NT2/D1 (cell line): Measurements from ENCODE around the gene GDF15.
A peak's percentile ranks its signal among the peaks of the same experiment; 100 is the strongest.

Experiments
- DNase-seq: peaks from one replicate; pipeline ENCODE4 v3.0.0-alpha.2; 2011; ENCODE audit warnings: low read depth, low spot score
- H3K27me3 ChIP-seq: 2 replicates; pipeline ENCODE4 v1.6.0; 2011; ENCODE audit warnings: mild to moderate bottlenecking; ENCODE audit not compliant: insufficient read length, insufficient read depth
- H3K36me3 ChIP-seq: 2 replicates; pipeline ENCODE4 v1.6.1; 2011; ENCODE audit warnings: mild to moderate bottlenecking, low read length, mixed read lengths; ENCODE audit not compliant: insufficient read depth, insufficient read length
- H3K4me1 ChIP-seq: 2 replicates; pipeline ENCODE4 v1.5.1; 2011; ENCODE audit not compliant: insufficient read depth, insufficient read length
- H3K4me3 ChIP-seq: 2 replicates; pipeline ENCODE4 v1.5.1; 2011; ENCODE audit warnings: low read depth; ENCODE audit not compliant: insufficient read length
- H3K9ac ChIP-seq: 2 replicates; pipeline ENCODE4 v1.6.0; 2011; ENCODE audit warnings: low read depth; ENCODE audit not compliant: insufficient read length
- H3K9me3 ChIP-seq: 2 replicates; pipeline ENCODE4 v1.5.1; 2011; ENCODE audit warnings: mild to moderate bottlenecking, low read length; ENCODE audit not compliant: insufficient read depth
- SUZ12 ChIP-seq: IDR thresholded peaks from 2 replicates; pipeline ENCODE4 v1.6.1; 2011; ENCODE audit not compliant: insufficient read length, insufficient read depth; ENCODE audit errors: extremely low read depth
- YY1 ChIP-seq: IDR thresholded peaks from 2 replicates; pipeline ENCODE4 v1.6.1; 2011; ENCODE audit not compliant: insufficient read length, insufficient read depth
- ZNF274 ChIP-seq: IDR thresholded peaks from 2 replicates; pipeline ENCODE4 v1.6.1; 2011; ENCODE audit warnings: mild to moderate bottlenecking, low read depth, low read length

The GDF15 gene

DNA sequence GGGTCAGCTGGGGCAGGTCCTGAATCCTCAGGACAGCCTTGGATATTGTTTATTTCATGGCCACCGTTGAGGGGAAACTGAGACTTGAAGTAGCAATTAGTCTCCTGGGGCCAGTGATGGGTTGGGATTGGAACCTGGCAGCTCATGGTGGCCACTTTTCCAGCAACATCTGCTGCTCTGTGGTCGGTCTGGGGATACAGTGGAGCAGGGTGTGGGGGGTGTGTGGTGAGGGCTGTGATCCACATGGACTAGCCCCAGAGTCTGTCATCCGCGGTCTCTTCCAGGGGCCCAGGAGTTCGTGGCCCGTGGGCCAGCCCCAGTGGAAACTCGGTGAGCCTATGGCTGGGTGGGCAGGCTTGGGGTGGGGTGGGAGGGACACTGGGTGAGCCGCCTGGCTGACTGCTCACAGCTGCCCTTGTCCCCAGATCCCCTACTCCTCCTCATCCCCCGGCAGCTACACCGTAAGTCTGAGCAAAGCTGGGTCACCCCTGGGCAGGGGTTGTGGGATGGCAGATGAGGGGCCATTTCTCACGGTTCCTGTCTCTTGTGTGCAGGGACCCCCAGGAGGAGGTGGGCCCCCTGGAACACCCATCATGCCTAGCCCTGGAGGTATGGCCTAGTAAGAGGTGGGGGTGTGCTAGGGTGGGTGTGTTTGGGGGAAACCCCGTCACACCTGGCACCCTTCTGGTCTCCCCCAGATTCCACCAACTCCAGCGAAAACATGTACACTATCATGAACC, 46.5 kb downstream of the GDF15 start:
- Histone ChIP-seq H3K4me3 (peak overlapping the region; percentile 62), H3K9me3 (no peaks in the 10 kb centered on the region), H3K9ac (peak overlapping the region; percentile 83), H3K27me3 (no peaks in the 10 kb centered on the region), H3K4me1 (peaks cover 45% of the 10 kb centered on the region), H3K36me3 (peaks cover 24% of the 10 kb centered on the region)
- TF ChIP-seq YY1, result no peak
- TF ChIP-seq ZNF274, result no peak
- DNase-seq, result no peak

DNA sequence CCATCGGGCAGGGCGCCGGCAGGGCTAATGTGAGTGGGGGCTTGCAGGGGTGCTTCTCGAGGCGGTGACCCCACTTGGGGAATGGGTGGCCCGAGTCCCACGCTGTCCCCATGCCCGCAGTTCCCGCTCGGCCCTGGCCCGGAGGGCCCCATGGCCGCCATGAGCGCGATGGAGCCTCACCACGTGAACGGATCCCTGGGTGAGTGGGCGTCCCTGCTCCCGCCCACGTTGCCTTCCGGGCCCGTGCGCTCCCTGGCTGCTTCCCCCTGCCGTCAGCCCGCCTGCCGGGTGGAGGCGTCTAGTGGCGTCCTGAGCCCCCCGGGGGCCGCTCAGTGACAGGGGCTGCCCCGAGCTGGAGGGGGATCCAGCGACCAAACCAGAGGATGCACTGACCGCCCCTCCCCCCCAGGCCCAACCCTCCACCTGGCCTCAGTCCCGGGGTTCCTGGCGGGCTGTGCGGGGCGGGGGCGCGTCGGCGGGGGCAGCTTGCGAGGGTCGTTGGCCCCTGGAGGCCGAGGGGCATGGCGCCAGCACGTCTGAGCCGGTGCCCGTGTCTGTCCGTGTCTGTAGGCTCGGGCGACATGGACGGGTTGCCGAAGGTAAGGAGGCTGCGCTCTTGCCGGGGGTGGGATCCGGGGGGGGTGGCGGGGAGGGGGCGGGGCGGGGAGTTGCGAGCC, 47.2 kb downstream of the GDF15 start:
- TF ChIP-seq SUZ12, result no peak
- TF ChIP-seq YY1, result peak; percentile 19
- TF ChIP-seq ZNF274, result no peak
- H3K4me3 ChIP-seq, result peak overlapping the region; percentile 62
- H3K4me1 ChIP-seq, result peaks cover 39% of the 10 kb centered on the region
- H3K9me3 ChIP-seq, result no peaks in the 10 kb centered on the region
- no peak for DNase-seq
- peak overlapping the region; percentile 83 for H3K9ac ChIP-seq
- peaks cover 24% of the 10 kb centered on the region for H3K36me3 ChIP-seq
- H3K27me3 ChIP-seq, result no peaks in the 10 kb centered on the region

DNA sequence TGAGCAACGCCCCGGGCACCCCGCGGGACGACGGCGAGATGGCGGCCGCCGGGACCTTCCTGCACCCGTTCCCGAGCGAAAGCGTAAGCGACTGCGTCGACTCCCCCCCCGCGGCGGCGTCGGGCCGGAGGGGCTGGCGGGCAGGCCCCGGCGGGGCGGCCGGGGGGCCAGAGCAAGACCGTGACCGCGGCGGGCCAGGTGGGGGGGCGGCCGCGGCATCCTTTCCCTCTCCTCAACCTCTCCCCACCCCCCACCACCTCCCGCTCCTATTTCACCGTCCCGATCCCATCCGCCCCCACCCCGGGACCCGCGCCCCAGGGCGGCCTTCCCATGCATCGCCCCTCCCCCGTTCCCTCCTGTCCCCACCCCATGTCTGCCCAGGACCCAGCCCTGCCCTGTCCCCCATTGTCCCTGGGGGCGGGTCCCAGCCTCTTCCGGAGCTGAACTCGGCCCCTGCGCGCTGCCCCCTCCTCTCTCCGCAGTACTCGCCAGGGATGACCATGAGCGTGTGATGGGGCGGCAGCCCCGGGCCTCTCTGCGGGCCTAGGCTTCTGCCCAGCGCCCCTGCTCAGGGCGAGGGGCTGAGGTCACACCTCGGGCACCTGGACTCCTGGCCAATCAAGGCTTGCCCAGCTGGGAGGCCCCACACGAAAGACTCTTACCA, 47.9 kb downstream of the GDF15 start:
- Histone ChIP-seq H3K9me3 (no peaks in the 10 kb centered on the region), H3K4me3 (peak overlapping the region; percentile 24), H3K4me1 (peaks cover 41% of the 10 kb centered on the region), H3K36me3 (peaks cover 24% of the 10 kb centered on the region), H3K27me3 (no peaks in the 10 kb centered on the region), H3K9ac (peak overlapping the region; percentile 72)
- TF ChIP-seq SUZ12, result no peak
- no peak for TF ChIP-seq ZNF274
- TF ChIP-seq YY1, result no peak
- DNase-seq, result no peak

DNA sequence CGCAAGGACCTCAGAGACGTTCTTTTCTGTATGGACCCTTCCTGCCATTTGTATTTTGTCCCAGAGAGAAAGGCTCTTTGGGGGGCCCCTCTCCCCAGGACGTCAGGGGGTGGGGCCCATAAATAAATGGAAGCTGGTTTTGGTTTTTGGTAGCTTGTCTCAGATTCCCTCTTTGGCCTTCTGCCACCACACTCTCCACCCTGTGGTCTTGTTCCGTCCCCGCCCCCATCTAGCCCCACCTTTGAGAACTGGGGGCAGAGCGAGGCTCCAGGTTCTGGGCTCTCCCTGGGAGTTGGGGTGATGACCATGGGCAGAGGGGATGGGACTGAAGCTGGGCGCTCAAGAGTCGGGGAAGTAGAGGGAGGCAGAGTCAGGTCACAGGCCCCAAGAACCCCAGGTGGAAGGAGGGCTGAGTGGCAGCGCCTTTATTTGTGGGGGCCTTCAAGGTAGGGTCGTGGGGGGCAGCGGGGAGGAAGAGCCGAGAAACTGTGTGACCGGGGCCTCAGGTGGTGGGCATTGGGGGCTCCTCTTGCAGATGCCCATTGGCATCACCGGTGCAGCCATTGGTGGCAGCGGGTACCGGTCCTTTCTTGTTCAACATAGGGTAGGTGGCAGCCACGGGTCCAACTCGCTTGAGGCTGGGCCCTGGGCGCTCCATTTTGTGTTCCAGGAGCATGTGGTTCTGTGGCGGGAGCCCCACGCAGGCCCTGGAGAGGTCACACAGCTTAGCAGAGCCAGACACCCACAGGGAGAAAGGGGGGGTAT, 48.6 kb downstream of the GDF15 start:
- no peaks in the 10 kb centered on the region for H3K27me3 ChIP-seq
- H3K4me3 ChIP-seq, result peak overlapping the region; percentile 24
- peaks cover 43% of the 10 kb centered on the region for H3K4me1 ChIP-seq
- no peak for DNase-seq
- TF ChIP-seq YY1, result no peak
- no peak for TF ChIP-seq ZNF274
- TF ChIP-seq SUZ12, result no peak
- peak overlapping the region; percentile 72 for H3K9ac ChIP-seq
- peaks cover 24% of the 10 kb centered on the region for H3K36me3 ChIP-seq
- no peaks in the 10 kb centered on the region for H3K9me3 ChIP-seq

DNA sequence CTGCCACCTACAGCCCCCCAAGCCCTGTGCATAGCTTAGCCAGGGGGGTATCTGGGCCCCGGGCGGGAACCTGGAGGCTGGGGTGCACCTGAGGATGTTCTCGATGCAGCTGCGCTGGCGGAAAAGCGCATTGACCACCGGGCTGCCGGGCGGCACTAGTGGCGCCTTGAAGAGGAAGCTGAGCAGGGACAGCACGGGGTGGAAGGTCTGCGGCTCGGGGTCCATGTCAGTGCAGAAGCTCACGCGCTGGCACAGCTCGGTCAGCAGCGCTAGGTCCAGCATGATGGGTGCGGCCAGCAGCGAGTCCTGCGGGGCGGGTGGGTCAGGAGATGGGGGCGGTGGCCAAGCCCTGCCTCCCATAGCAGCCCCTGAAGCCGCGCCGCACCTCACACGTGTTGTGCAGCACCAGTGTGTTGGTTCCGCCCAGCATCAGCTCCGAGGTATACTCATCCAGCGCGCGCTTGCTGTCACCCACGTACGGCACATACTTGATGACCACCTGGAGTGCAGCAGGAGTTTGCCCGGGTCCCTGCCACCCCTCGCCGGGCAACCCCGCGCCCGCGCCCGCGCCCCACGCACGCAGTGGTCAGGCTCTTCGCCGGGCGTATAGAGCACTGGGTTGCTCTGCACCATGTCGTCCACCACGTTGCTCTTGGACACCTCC, 49.4 kb downstream of the GDF15 start:
- Histone ChIP-seq H3K9ac (peak overlapping the region; percentile 21), H3K36me3 (peaks cover 24% of the 10 kb centered on the region), H3K4me3 (no peak overlapping the region), H3K27me3 (no peaks in the 10 kb centered on the region), H3K9me3 (no peaks in the 10 kb centered on the region), H3K4me1 (peaks cover 48% of the 10 kb centered on the region)
- TF ChIP-seq ZNF274 (no peak), SUZ12 (no peak), YY1 (no peak)
- no peak for DNase-seq

DNA sequence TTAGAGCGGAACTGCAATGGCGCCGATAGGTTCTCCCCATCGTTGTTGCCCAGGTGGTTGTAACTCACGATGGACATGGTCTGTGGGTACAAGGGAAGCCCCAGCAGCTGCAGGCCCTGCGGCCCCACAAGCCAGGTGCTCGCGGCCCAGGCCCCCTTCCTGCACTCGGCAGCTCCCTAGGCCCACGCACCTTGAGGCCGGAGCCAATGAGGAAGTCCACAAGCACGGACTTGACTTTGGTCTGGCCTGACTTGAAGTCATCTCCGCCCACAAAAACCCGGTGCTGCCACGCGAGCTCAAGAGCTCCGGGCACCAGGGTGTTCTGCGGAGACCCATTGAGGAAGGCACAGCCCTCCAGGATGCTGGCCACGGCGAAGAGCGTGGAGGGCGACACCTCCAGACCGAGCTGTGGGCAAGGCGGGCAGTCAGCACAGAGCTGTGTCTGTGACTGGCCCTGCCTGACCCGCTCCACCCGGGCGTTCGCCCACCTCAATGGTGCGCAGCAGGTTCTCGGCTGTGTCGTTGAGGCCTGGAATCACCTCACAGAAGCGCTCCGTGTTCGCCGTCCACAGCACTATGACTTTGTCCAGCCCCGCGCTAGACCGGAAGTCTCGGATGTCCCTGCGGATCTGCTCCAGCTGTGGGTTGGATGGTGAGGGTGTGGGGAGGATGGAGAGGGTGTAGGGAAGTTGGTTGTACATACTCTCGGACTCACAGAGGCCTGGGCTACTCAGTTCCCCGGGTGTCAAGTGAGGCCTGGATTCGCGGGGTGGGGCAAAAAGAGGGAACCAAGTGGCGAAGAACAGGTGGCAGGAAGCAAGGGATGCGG, 50.1 kb downstream of the GDF15 start:
- H3K4me1 ChIP-seq, result peaks cover 47% of the 10 kb centered on the region
- TF ChIP-seq ZNF274 (no peak), YY1 (no peak), SUZ12 (no peak)
- no peak for DNase-seq
- H3K9ac ChIP-seq, result peak overlapping the region; percentile 78
- H3K36me3 ChIP-seq, result peaks cover 24% of the 10 kb centered on the region
- no peaks in the 10 kb centered on the region for H3K9me3 ChIP-seq
- H3K4me3 ChIP-seq, result peak overlapping the region; percentile 61
- H3K27me3 ChIP-seq, result no peaks in the 10 kb centered on the region
